Cardiac fibroblast (primary cell): ENCODE results near the gene DIP2B.
A peak's percentile ranks its signal among the peaks of the same experiment; 100 is the strongest.

Experiments
- DNase-seq, 2 donors: peaks; one replicate each; pipeline versions ENCODE4 v3.0.0 to v3.0.0-alpha.2; 2010; ENCODE audit warnings: low read depth in 2 of 2
- H3K4me3 ChIP-seq, 2 donors: replicated peaks in 1 of 2; 1 replicate in 1 of 2; 2 replicates in 1 of 2; pipeline ENCODE4 v1.5.1; 2011; ENCODE audit warnings: low read depth in 2 of 2, low read length in 2 of 2, mild to moderate bottlenecking in 2 of 2, moderate library complexity in 1 of 2
- CTCF ChIP-seq: IDR thresholded peaks from one replicate; pipeline ENCODE4 v1.5.1; 2011; ENCODE audit warnings: low read depth, mild to moderate bottlenecking, low read length, inconsistent platforms

DIP2B gene

GRCh38 chr12:50610171-50610570, 105.4 kb downstream of the DIP2B start:
- no peak for DNase-seq
- no peak overlapping the region for H3K4me3 ChIP-seq
- TF ChIP-seq CTCF = no peak

- no peak overlapping the region for H3K4me3 ChIP-seq
- TF ChIP-seq CTCF = no peak
- no peak for DNase-seq
Observed at GRCh38 chr12:50611021-50611744, 106.4 kb downstream of the DIP2B start.

GRCh38 chr12:50612882-50613281, 108.1 kb downstream of the DIP2B start:
- H3K4me3 ChIP-seq = no peak overlapping the region
- no peak for TF ChIP-seq CTCF
- DNase-seq = no peak

- DNase-seq = no peak
- no peak overlapping the region for H3K4me3 ChIP-seq
- no peak for TF ChIP-seq CTCF
Observed at GRCh38 chr12:50613463-50613862, 108.7 kb downstream of the DIP2B start.

GRCh38 chr12:50614167-50614759, 109.5 kb downstream of the DIP2B start:
- peak; percentile 73 to 76 for DNase-seq
- H3K4me3 ChIP-seq = no peak overlapping the region
- TF ChIP-seq CTCF = no peak

GRCh38 chr12:50615145-50615906, 110.5 kb downstream of the DIP2B start:
- TF ChIP-seq CTCF = no peak
- H3K4me3 ChIP-seq = no peak overlapping the region
- no peak for DNase-seq
